Activated CD8-positive, alpha-beta T cell treated with anti-CD3 and anti-CD28 coated beads for 36 hours (primary cell): ENCODE data around the gene AMOT. TPM values are rescaled to one million over a fixed set of nuclear protein-coding genes. Genes with fewer than 3 reads are reported as not detected.
A peak's percentile ranks its signal among the peaks of the same experiment; 100 is the strongest.
"Not testable (repeated sequence)": the region's sequence is repeated elsewhere in the genome, so short reads cannot be mapped to it uniquely, and the experiment has no call there.

ENCODE experiments used
- ATAC-seq: fragments of 200-7000 bp; cut with Tn5 transposase; one replicate; pipeline ENCODE4 v1.10.0; 2021; ENCODE audit warnings: mild to moderate bottlenecking, moderate library complexity
- CTCF ChIA-PET: fragments of 350-600 bp; sonication (Branson Sonifier 250); formaldehyde crosslinking; loops from one replicate; lab custom pipeline; 2021; ENCODE audit warnings: antibody characterized with exemption; lab: Charles Lee
- POLR2A ChIA-PET: fragments of 350-600 bp; sonication (Branson Sonifier 250); formaldehyde crosslinking; loops from one replicate; lab custom pipeline; 2021; ENCODE audit warnings: antibody characterized with exemption; lab: Charles Lee
- DNase-seq: peaks from one replicate; pipeline ENCODE4 v3.0.0-alpha.2; 2020
- H3K27ac Mint-ChIP-seq: one replicate; pipeline ENCODE4 v1.8.0; 2021; ENCODE audit warnings: mild to moderate bottlenecking, mixed read lengths
- H3K27me3 Mint-ChIP-seq: one replicate; pipeline ENCODE4 v1.8.0; 2021; ENCODE audit warnings: mixed read lengths
- H3K36me3 Mint-ChIP-seq: one replicate; pipeline ENCODE4 v1.8.0; 2021; ENCODE audit warnings: low read depth, mixed read lengths
- H3K4me1 Mint-ChIP-seq: one replicate; pipeline ENCODE4 v1.8.0; 2021; ENCODE audit warnings: low read depth, mixed read lengths
- H3K4me3 Mint-ChIP-seq: one replicate; pipeline ENCODE4 v1.8.0; 2021; ENCODE audit warnings: mild to moderate bottlenecking, moderate library complexity, mixed read lengths
- H3K9me3 Mint-ChIP-seq: one replicate; pipeline ENCODE4 v1.8.0; 2021; ENCODE audit warnings: mixed read lengths
- intact Hi-C: fragments of 100-400 bp; cut with micrococcal nuclease; formaldehyde crosslinking; loops from one replicate; pipeline ENCODE4 v1.10.0; 2022
- total RNA-seq, 2 experiments: library from RNA; stranded (reverse); gene quantifications; one replicate each; pipeline ENCODE4 v1.2.3, GENCODE V29; 2021
- TF ChIP-seq, protein P1 (sequence below): fragments of 200-600 bp; IDR thresholded peaks from one replicate; pipeline ENCODE4 v1.8.0; 2022; ENCODE audit warnings: antibody characterized with exemption, mild to moderate bottlenecking

AMOT gene
- total RNA-seq, 2 experiments from 2014 or later: 1.1 to 1.8 TPM

DNA sequence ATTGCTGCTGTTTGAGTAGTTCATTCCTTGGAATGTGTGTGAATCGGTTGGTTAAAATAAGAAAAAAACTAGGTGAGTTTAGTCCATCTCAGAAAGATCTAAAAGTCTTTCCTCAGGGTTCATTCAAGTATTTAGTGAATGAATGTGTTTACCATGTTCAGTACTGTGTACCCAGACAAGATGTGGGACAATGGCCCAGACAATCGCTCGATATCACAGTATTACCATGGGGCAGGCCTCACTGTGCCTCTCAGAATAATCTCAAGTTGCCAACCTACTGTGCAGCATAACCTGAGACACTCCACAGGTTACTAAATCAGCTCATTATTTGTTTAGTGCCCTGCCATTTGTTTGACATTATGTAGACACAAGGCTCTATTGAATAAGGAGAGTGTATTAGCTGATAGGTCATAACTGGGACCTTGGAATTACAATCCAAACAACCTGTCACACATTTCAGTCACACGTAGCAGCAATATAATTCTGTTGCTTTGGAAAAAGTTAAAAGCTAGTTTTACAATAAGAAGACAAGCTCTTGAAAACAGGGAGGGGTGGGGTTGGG is 24.9 kb upstream of the AMOT start:
- TF ChIP-seq, protein P1, sequence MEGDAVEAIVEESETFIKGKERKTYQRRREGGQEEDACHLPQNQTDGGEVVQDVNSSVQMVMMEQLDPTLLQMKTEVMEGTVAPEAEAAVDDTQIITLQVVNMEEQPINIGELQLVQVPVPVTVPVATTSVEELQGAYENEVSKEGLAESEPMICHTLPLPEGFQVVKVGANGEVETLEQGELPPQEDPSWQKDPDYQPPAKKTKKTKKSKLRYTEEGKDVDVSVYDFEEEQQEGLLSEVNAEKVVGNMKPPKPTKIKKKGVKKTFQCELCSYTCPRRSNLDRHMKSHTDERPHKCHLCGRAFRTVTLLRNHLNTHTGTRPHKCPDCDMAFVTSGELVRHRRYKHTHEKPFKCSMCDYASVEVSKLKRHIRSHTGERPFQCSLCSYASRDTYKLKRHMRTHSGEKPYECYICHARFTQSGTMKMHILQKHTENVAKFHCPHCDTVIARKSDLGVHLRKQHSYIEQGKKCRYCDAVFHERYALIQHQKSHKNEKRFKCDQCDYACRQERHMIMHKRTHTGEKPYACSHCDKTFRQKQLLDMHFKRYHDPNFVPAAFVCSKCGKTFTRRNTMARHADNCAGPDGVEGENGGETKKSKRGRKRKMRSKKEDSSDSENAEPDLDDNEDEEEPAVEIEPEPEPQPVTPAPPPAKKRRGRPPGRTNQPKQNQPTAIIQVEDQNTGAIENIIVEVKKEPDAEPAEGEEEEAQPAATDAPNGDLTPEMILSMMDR: no peak
- no peaks in the 10 kb centered on the region for H3K36me3 Mint-ChIP-seq
- H3K27ac Mint-ChIP-seq: no peak overlapping the region
- H3K4me1 Mint-ChIP-seq: no peaks in the 10 kb centered on the region
- no peak for ATAC-seq
- ChIA-PET POLR2A (no interaction called here), CTCF (no interaction called here)
- intact Hi-C loops: no loop called here
- no peaks in the 10 kb centered on the region for H3K9me3 Mint-ChIP-seq
- DNase-seq: no peak
- no peaks in the 10 kb centered on the region for H3K27me3 Mint-ChIP-seq
- no peak overlapping the region for H3K4me3 Mint-ChIP-seq

- H3K9me3 Mint-ChIP-seq: no peaks in the 10 kb centered on the region
- H3K27ac Mint-ChIP-seq: no peak overlapping the region
- intact Hi-C loops: no loop called here
- no peak overlapping the region for H3K4me3 Mint-ChIP-seq
- TF ChIP-seq, protein P1: no peak
- H3K4me1 Mint-ChIP-seq: no peaks in the 10 kb centered on the region
- CTCF ChIA-PET: no interaction called here
- no peaks in the 10 kb centered on the region for H3K36me3 Mint-ChIP-seq
- DNase-seq: no peak
- no peaks in the 10 kb centered on the region for H3K27me3 Mint-ChIP-seq
- POLR2A ChIA-PET: no interaction called here
- no peak for ATAC-seq
Measured at GRCh38 chrX:112863850-112864249, 23.2 kb upstream of the AMOT start.

GRCh38 chrX:112857478-112857878 is 16.8 kb upstream of the AMOT start:
- peak; percentile 55 for ATAC-seq
- H3K27me3 Mint-ChIP-seq: peaks cover 10% of the 10 kb centered on the region
- H3K4me1 Mint-ChIP-seq: peaks cover 4% of the 10 kb centered on the region
- DNase-seq: no peak
- ChIA-PET CTCF (interaction anchor here (1.0 kb wide), 1 partner anchor 12 kb away, joined by 3 read pairs; no protein-coding TSS in a partner anchor), POLR2A (no interaction called here)
- H3K36me3 Mint-ChIP-seq: no peaks in the 10 kb centered on the region
- H3K4me3 Mint-ChIP-seq: no peak overlapping the region
- TF ChIP-seq, protein P1: no peak
- H3K9me3 Mint-ChIP-seq: no peaks in the 10 kb centered on the region
- H3K27ac Mint-ChIP-seq: no peak overlapping the region
- intact Hi-C loops: no loop called here

DNA sequence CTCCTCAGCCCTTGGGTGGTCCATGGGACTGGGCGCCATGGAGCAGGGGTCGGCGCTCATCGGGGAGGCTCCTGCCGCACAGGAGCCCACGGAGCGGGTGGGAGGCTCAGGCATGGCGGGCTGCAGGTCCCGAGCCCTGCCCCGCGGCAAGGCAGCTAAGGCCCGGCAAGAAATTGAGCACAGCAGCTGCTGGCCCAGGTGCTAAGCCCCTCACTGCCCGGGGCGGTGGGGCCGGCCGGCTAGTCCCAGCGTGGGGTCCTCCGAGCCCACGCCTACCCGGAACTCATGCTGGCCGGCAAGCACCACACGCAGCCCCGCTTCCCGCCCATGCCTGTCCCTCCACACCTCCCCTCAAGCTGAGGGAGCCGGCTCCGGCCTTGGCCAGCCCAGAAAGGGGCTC is 14.3 kb upstream of the AMOT start:
- POLR2A ChIA-PET, DNase-seq, H3K27ac Mint-ChIP-seq, H3K4me3 Mint-ChIP-seq, intact Hi-C loops, H3K36me3 Mint-ChIP-seq, H3K9me3 Mint-ChIP-seq, ATAC-seq: not testable (repeated sequence)
- H3K27me3 Mint-ChIP-seq: peaks cover 10% of the 10 kb centered on the region
- CTCF ChIA-PET: interaction anchor here (1.0 kb wide), 1 partner anchor 81 kb away, joined by 3 read pairs; no protein-coding TSS in a partner anchor
- peaks cover 18% of the 10 kb centered on the region for H3K4me1 Mint-ChIP-seq

- intact Hi-C loops: no loop called here
- DNase-seq: no peak
- peaks cover 10% of the 10 kb centered on the region for H3K27me3 Mint-ChIP-seq
- TF ChIP-seq, protein P1: no peak
- no peaks in the 10 kb centered on the region for H3K9me3 Mint-ChIP-seq
- no peaks in the 10 kb centered on the region for H3K36me3 Mint-ChIP-seq
- no peak overlapping the region for H3K4me3 Mint-ChIP-seq
- no peak overlapping the region for H3K27ac Mint-ChIP-seq
- peaks cover 18% of the 10 kb centered on the region for H3K4me1 Mint-ChIP-seq
- POLR2A ChIA-PET: interaction anchor here (1.7 kb wide), 1 partner anchor 9 kb away, joined by 4 read pairs; no protein-coding TSS in a partner anchor
- CTCF ChIA-PET: no interaction called here
- no peak for ATAC-seq
Measured at GRCh38 chrX:112852851-112853250, 12.2 kb upstream of the AMOT start.
